ACHN (cell line): ENCODE data around the gene TMCO5A.
"Not testable (repeated sequence)": the region's sequence is repeated elsewhere in the genome, so short reads cannot be mapped to it uniquely, and the experiment has no call there.

Experiments
- DNase-seq: peaks from one replicate; pipeline ENCODE4 v3.0.0-alpha.2; 2015
- in situ Hi-C: cut with HindIII; loops from 2 replicates; pipeline ENCODE4 v1.10.0; 2017; ENCODE audit warnings: low sequenced_read_pairs, low pct_ligation_motif_present, low pct_unique_long_range_greater_than_20kb

TMCO5A gene

DNA sequence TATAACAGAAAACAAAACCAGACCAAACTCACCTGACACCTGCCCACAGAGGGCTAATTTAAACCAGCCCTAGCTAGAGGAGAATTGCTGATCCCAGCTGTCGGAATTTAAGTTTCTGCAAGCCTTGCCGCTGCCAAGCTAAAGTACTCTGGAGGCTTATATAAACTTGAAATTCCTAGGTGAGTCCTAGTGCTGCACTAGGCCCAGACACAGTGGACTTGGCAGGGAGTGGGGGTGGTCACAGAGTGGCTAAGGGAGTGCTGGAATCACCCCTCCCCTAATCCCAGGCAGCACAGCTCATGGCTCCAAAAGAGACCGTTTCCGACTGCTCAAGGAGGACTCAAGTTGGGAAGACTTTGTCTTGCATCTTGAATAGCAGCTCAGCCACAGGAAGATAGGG is 17.6 kb downstream of the TMCO5A start:
- DNase-seq, result no peak
- in situ Hi-C loops, result no loop called here

DNA sequence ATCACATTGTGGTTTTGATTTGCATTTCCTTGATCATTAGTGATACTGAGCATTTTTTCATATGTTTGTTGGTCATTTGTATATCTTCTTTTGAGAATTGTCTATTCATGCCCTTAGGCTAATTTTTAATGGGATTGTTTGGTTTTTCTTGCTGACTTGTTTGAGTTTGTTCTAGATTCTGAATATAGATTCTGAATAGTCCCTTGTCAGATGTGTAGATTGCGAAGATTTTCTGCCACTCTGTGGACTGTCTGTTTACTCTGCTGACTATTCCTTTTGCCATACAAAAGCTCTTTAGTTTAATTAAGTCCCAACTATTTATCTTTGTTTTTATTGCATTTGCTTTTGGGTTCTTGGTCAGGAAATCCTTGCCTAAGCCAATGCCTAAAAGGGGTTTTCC is 26.3 kb downstream of the TMCO5A start:
- in situ Hi-C loops, DNase-seq: not testable (repeated sequence)

GRCh38 chr15:37967788-37968187 is 33.3 kb downstream of the TMCO5A start:
- DNase-seq, result no peak
- in situ Hi-C loops, result no loop called here

- no peak for DNase-seq
- in situ Hi-C loops, result no loop called here
Observed at GRCh38 chr15:37973856-37974255, 39.4 kb downstream of the TMCO5A start.

DNA sequence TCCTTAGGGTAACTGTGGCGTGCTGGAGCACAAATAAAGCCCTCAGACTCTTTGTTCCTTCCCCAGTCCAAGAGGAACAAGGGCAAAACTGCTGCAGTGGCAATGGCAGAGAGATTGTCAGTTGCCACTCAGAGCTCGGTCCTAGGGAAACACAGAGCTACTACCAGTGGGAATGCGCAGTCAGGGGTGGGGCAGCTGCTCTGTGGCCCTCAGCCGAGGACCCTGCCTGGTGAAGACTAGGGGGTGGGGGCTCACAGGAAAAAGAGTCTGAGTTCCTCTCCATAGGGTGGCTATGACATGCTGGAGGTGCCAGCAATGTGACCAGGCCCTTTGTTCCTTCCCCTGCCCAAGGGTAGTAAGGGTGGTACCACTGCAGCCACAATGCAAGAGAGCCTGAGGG is 43.8 kb downstream of the TMCO5A start:
- no peak for DNase-seq
- in situ Hi-C loops, result no loop called here

DNA sequence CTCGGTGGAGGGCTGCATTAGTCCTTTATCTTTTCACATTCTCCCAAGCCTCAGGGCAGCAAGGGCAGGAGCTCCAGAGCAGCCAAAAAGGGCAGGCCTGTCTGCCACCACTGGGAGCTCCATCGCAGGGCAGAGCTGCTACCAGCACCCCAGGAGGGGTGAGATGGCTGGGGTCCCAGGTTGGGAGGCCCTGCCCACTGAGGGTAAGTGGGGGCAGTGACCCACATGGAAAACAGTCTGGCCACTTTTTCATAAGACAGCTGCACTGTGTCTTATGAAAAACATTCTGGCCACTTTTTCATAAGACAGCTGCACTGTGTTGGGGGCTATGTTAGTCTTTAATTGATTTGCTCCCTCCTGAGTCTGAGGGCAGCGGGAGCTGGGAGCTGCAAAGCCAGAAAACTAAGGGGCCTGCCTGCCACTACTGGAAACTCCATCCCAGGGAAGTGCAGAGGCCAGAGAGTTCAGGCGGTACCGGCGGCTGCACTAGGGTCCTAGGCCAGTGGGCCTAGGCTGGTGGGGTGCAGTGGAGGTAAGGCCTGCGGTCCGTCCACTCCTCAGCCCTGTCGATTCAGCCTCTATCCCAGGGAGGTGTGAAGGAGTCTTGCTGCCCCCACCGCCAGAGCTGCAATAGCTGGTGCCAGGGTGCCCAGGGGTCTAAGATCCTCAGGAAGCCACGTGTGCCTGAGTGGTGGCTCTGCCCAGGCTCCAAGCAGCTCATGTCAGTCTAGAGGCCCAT is 45.4 kb downstream of the TMCO5A start:
- in situ Hi-C loops, result no loop called here

DNA sequence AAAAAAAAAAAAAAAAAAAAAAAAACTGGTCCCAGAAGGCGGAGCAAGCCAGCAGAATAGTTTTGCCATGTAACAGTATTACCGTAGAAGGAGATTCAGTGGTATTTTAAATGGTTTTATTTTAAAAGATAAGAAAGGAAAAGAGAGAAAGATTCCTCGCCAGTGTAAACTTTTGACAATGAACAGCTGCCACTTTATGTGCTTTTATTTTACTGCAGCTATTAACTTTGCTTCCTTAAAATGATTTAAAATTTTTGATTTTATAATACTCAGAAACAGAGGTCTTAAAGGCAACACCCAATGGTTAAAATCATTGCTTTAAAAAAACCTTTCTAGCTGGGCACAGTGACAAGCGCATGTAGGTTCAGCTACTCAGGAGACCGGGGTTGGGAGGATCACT is 46.8 kb downstream of the TMCO5A start:
- DNase-seq, result no peak
- in situ Hi-C loops, result no loop called here

More for the DNA sequence above, 45.4 kb downstream of the TMCO5A start:
- no peak for DNase-seq

DNA sequence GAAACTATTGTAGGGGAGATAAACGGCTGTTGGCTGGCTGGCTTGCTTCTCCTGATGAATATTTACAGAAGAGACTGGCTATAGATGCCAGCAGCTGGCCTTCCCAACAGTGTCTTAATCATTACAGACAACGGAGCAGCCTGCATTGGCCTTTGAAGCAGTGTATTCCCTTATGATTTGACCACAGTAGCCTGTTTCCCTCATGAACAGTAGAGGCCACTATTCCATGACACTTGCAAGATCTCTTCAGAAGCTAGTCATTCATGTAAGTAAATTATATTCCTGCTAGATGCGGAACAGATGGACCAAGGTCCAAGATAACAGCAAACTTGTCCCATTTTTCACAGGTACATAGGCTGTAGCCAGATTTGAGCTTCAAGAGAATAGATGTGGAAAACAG is 47.3 kb downstream of the TMCO5A start:
- in situ Hi-C loops, result no loop called here

GRCh38 chr15:37984368-37984767 is 49.9 kb downstream of the TMCO5A start:
- DNase-seq, result no peak
- in situ Hi-C loops, result no loop called here

More for the DNA sequence above, 47.3 kb downstream of the TMCO5A start:
- peak; percentile 38 for DNase-seq

GRCh38 chr15:37995461-37996347 is 61.3 kb downstream of the TMCO5A start:
- in situ Hi-C loops, result no loop called here
- DNase-seq, result peak; percentile 59
